Measurements from ENCODE around the gene SECTM1.

Gene SECTM1

GRCh38 chr17:82315703-82316358 is 17.7 kb downstream of the SECTM1 start:
- DNase-seq (ENCODE audit: low read depth in 2 of 2): no peak

GRCh38 chr17:82314727-82315605 is 18.6 kb downstream of the SECTM1 start:
- DNase-seq (ENCODE audit: low read depth in 2 of 2): no peak

- no peak for DNase-seq (ENCODE audit: low read depth in 2 of 2)
Measured at GRCh38 chr17:82314012-82314726, 19.4 kb downstream of the SECTM1 start.

GRCh38 chr17:82313195-82314011 is 20.2 kb downstream of the SECTM1 start:
- DNase-seq (ENCODE audit: low read depth in 2 of 2): no peak

GRCh38 chr17:82311971-82312370 is 21.6 kb downstream of the SECTM1 start:
- DNase-seq (ENCODE audit: low read depth in 2 of 2): no peak

- no peak for DNase-seq (ENCODE audit: low read depth in 2 of 2)
Measured at GRCh38 chr17:82310877-82311276, 22.7 kb downstream of the SECTM1 start.

- no peak for DNase-seq (ENCODE audit: low read depth in 2 of 2)
Measured at GRCh38 chr17:82309656-82310570, 23.7 kb downstream of the SECTM1 start.

GRCh38 chr17:82305727-82306300 is 27.8 kb downstream of the SECTM1 start:
- DNase-seq (ENCODE audit: low read depth in 2 of 2): no peak

GRCh38 chr17:82304826-82305726 is 28.5 kb downstream of the SECTM1 start:
- no peak for DNase-seq (ENCODE audit: low read depth in 2 of 2)

- DNase-seq (ENCODE audit: low read depth in 2 of 2): no peak
Measured at GRCh38 chr17:82303944-82304808, 29.4 kb downstream of the SECTM1 start.

GRCh38 chr17:82302991-82303943 is 30.3 kb downstream of the SECTM1 start:
- no peak for DNase-seq (ENCODE audit: low read depth in 2 of 2)

- no peak for DNase-seq (ENCODE audit: low read depth in 2 of 2)
Measured at GRCh38 chr17:82302568-82302963, 31.0 kb downstream of the SECTM1 start.

- no peak for DNase-seq (ENCODE audit: low read depth in 2 of 2)
Measured at GRCh38 chr17:82301916-82302567, 31.5 kb downstream of the SECTM1 start.

GRCh38 chr17:82301300-82301915 is 32.2 kb downstream of the SECTM1 start:
- no peak for DNase-seq (ENCODE audit: low read depth in 2 of 2)

GRCh38 chr17:82300707-82301270 is 32.8 kb downstream of the SECTM1 start:
- no peak for DNase-seq (ENCODE audit: low read depth in 2 of 2)

GRCh38 chr17:82300228-82300627 is 33.3 kb downstream of the SECTM1 start:
- DNase-seq (ENCODE audit: low read depth in 2 of 2): no peak

All from activated CD8-positive, alpha-beta memory T cell treated with anti-CD3 and anti-CD28 coated beads for 4 hours (primary cell).